ENCODE results near the gene NUP210.

NUP210 gene

GRCh38 chr3:13272831-13273603 lies 147.1 kb downstream of the NUP210 start:
- DNase-seq, result no peak

- DNase-seq, result no peak
These were observed 150.3 kb downstream of the NUP210 start for GRCh38 chr3:13269711-13270378.

- DNase-seq, result no peak
These were observed 151.1 kb downstream of the NUP210 start for GRCh38 chr3:13268961-13269441.

GRCh38 chr3:13268120-13268519 lies 152.0 kb downstream of the NUP210 start:
- DNase-seq, result no peak

GRCh38 chr3:13266651-13267362 lies 153.3 kb downstream of the NUP210 start:
- no peak for DNase-seq
